ENCODE data around the gene ATG5. TPM values are rescaled to one million over a fixed set of nuclear protein-coding genes. Genes with fewer than 3 reads are reported as not detected.

ATG5 gene
- total and polyA plus RNA-seq, 9 of the 15 experiments (the other 6 are each of a cell fraction or from before 2014, with no cell fraction given): 29.0 to 80.0 (median 53.2) TPM

- Histone ChIP-seq H4K20me1 (replicated peaks; ENCODE audit: control insufficient read depth, insufficient read depth, low read length) (no peaks in the 10 kb centered on the region; the same call in 1 of the 2 replicates), H3K9me1 (ENCODE audit: control insufficient read depth, insufficient read depth, low read length) (no peaks in the 10 kb centered on the region), H3K4me2 (ENCODE audit: insufficient read depth, low read length) (no peak overlapping the region), H3K27me3 (ENCODE audit: control insufficient read depth in 2 of 2, insufficient read depth in 2 of 2, low read length in 2 of 2) (no peaks in the 10 kb centered on the region), H2AFZ (ENCODE audit: low read depth, low read length) (no peak overlapping the region), H3K9me3 (replicated peaks; ENCODE audit: control insufficient read depth, insufficient read depth, low read depth, low read length) (no peaks in the 10 kb centered on the region), H3K79me2 (ENCODE audit: control insufficient read depth, insufficient read depth, low read length) (peaks cover 45% of the 10 kb centered on the region), H3K27ac (ENCODE audit: extremely low read depth, low read depth, low read length) (no peak overlapping the region), H3K9ac (ENCODE audit: insufficient read depth in 1 of 2, low read depth in 2 of 2, low read length in 2 of 2) (no peak overlapping the region), H3K4me1 (replicated peaks in 1 of 2; ENCODE audit: control insufficient read depth in 2 of 2, insufficient read depth in 2 of 2, low read length in 2 of 2) (peaks cover 0 to 6% of the 10 kb centered on the region in 2 experiments; a peak in 1 of 5 replicates), H3K36me3 (ENCODE audit: control insufficient read depth, insufficient read depth, low read length) (peaks cover 13% of the 10 kb centered on the region), H3K4me3 (no peak overlapping the region)
- no peak for TF ChIP-seq MBD2 (IDR thresholded peaks at IDR 0.05; ENCODE audit: borderline replicate concordance, low read depth)
- no peak for TF ChIP-seq KAT8 (IDR thresholded peaks at IDR 0.05; ENCODE audit: low read depth)
- no peak for TF ChIP-seq NFE2L1 (tag; IDR thresholded peaks at IDR 0.05; ENCODE audit: borderline replicate concordance, low read depth)
- TF ChIP-seq ZFPM2 (CRISPR knock-in tag; IDR thresholded peaks at IDR 0.05): no peak
- no peak for TF ChIP-seq TAF9B (IDR thresholded peaks at IDR 0.05; ENCODE audit: partially characterized antibody)
- no peak for TF ChIP-seq PRDM10 (IDR thresholded peaks at IDR 0.05; ENCODE audit: partially characterized antibody)
- no peak for TF ChIP-seq CHD4 (IDR thresholded peaks at IDR 0.05; ENCODE audit: insufficient read depth, insufficient replicate concordance, low read depth, low read length, poor library complexity, severe bottlenecking)
- TF ChIP-seq ZBTB9 (CRISPR knock-in tag; IDR thresholded peaks at IDR 0.05): no peak
- TF ChIP-seq HDAC6 (IDR thresholded peaks at IDR 0.05; ENCODE audit: low read depth, low read length): no peak
- intact Hi-C loops (cut with micrococcal nuclease): no loop called here
- CTCF ChIA-PET (ENCODE audit: low intra/inter-chr PET ratio): no interaction called here
- BruUV-seq (replicated peaks): no TSS peak
- 90% methylated on average over 1 of the region's 1 CpG for WGBS (ENCODE audit: insufficient coverage, low coverage, missing lambda C conversion rate)
- ATAC-seq (no peak), DNase-seq (ENCODE audit: extremely low read depth in 1 of 4, low spot score in 3 of 4) (no peak), FAIRE-seq (no peak)
- in situ Hi-C loops (cut with MboI): no loop called here
- POLR2A ChIA-PET: interaction anchor here (1.0 kb wide), 1 partner anchor 44 kb away, joined by 3 read pairs; no protein-coding TSS in a partner anchor
Observed at GRCh38 chr6:106253172-106253571, 72.4 kb downstream of the ATG5 start.

All from K562 (cell line).